ENCODE results near the gene ADAM22. TPM values are rescaled to one million over a fixed set of nuclear protein-coding genes. Genes with fewer than 3 reads are reported as not detected.

Gene ADAM22
- polyA plus RNA-seq, 2 of the 4 experiments (the other 2 are of a cell fraction), result 0.53 to 0.59 TPM

DNA sequence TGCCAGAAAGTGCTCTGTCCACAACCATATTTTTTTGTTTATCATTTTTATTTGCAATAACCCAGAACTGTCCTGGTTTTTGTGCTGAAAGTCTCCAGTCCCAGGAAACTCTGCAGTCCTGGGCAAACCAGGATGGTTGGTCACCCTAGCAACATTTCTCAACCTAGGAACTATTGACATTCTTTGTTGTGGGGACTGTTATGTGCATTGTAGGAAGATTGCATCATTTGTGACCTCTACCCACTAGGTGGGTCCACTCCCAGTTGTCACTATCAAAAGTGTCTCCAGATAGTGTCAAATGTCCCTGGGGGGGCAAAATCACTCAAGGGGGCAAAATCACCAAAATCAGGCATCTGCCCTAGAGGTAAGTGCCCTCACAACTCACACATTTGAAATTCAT is 299.8 kb downstream of the ADAM22 start:
- peak; percentile 46 to 71; a peak in 3 of 6 replicates for ATAC-seq
- Histone ChIP-seq H3K4me1 (peaks cover 8% of the 10 kb centered on the region; the same call in 1 of the 3 replicates), H3K4me2 (no peak overlapping the region), H3K9me3 (peaks cover 4% of the 10 kb centered on the region; the same call in 1 of the 3 replicates), H3K4me3 (no peak overlapping the region), H3K27ac (0 out of 6 replicates have a peak overlapping the region, but pooled peaks of 1 of the 2 experiments have one; percentile 32)
- ChIA-PET CTCF (no interaction called here), POLR2A (interaction anchor here (0.6 kb wide), 1 partner anchor 13 kb away, joined by 3 read pairs; no protein-coding TSS in a partner anchor)
- no peak for FAIRE-seq
- TF ChIP-seq CEBPB (IDR thresholded peaks at IDR 0.05) (peak in 1 of 2 experiments; percentile 35; a peak in 1 of 4 replicates), FOXS1 (CRISPR knock-in tag; IDR thresholded peaks at IDR 0.05) (no peak)
- DNase-seq (ENCODE audit: low read depth in 1 of 2, low spot score in 1 of 2), result peak in 1 of 2 experiments; percentile 20

- no peak overlapping the region for H3K4me3 ChIP-seq
- no peak overlapping the region for H3K4me2 ChIP-seq
- DNase-seq (ENCODE audit: low read depth in 1 of 2, low spot score in 1 of 2) (no peak), FAIRE-seq (no peak), ATAC-seq (no peak)
- 81% methylated on average over 1 of the region's 1 CpG for WGBS (ENCODE audit: missing lambda C conversion rate)
- TF ChIP-seq NFE2L2 (conservative IDR thresholded peaks at IDR 0.05; ENCODE audit: low read length), result no peak
- no peak for TF ChIP-seq PHF8 (IDR thresholded peaks at IDR 0.05; ENCODE audit: borderline replicate concordance, low read depth)
- no peak for TF ChIP-seq KDM1A (IDR thresholded peaks at IDR 0.05; ENCODE audit: low read depth)
- no peak for TF ChIP-seq ZSCAN20 (CRISPR knock-in tag; IDR thresholded peaks at IDR 0.05)
- TF ChIP-seq MAFK (IDR thresholded peaks at IDR 0.05; ENCODE audit: partially characterized antibody), result peak; percentile 51
- TF ChIP-seq FOXS1 (CRISPR knock-in tag; IDR thresholded peaks at IDR 0.05), result no peak
- no peaks in the 10 kb centered on the region for H3K9me3 ChIP-seq
- ChIA-PET POLR2A (no interaction called here), CTCF (interaction anchor here (1.0 kb wide), 1 partner anchor 16 kb away, joined by 3 read pairs; no protein-coding TSS in a partner anchor)
- H3K27ac ChIP-seq, result no peak overlapping the region
- no peaks in the 10 kb centered on the region for H3K4me1 ChIP-seq
Observed at GRCh38 chr7:88239852-88240251, 305.8 kb downstream of the ADAM22 start.

GRCh38 chr7:88243345-88243909 is 309.4 kb downstream of the ADAM22 start:
- TF ChIP-seq SMC3 (IDR thresholded peaks at IDR 0.05), result peak; percentile 77
- no peak for TF ChIP-seq EHF (CRISPR knock-in tag; IDR thresholded peaks at IDR 0.05)
- peak; percentile 90 to 92 for TF ChIP-seq RAD21 (conservative IDR thresholded peaks at IDR 0.05 in 1 of 2, IDR thresholded peaks at IDR 0.05 in 1 of 2)
- TF ChIP-seq, protein P1, sequence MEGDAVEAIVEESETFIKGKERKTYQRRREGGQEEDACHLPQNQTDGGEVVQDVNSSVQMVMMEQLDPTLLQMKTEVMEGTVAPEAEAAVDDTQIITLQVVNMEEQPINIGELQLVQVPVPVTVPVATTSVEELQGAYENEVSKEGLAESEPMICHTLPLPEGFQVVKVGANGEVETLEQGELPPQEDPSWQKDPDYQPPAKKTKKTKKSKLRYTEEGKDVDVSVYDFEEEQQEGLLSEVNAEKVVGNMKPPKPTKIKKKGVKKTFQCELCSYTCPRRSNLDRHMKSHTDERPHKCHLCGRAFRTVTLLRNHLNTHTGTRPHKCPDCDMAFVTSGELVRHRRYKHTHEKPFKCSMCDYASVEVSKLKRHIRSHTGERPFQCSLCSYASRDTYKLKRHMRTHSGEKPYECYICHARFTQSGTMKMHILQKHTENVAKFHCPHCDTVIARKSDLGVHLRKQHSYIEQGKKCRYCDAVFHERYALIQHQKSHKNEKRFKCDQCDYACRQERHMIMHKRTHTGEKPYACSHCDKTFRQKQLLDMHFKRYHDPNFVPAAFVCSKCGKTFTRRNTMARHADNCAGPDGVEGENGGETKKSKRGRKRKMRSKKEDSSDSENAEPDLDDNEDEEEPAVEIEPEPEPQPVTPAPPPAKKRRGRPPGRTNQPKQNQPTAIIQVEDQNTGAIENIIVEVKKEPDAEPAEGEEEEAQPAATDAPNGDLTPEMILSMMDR (IDR thresholded peaks at IDR 0.05), result peak; percentile 91
- H3K4me2 ChIP-seq, result no peak overlapping the region
- CTCF ChIA-PET, result interaction anchor here (0.6 to 2.9 kb wide), 20 partner anchors 10 to 1906 kb away, joined by 3 to 18 read pairs (median 4); partner anchors contain the start of gene SRI
- WGBS (ENCODE audit: missing lambda C conversion rate), result 5% methylated on average over 2 of the region's 2 CpGs
- H3K4me3 ChIP-seq, result no peak overlapping the region
- no peaks in the 10 kb centered on the region for H3K4me1 ChIP-seq
- ATAC-seq (peak; percentile 89 to 90), FAIRE-seq (peak; percentile 98), DNase-seq (ENCODE audit: low read depth in 1 of 2, low spot score in 1 of 2) (peak; percentile 25 to 56)
- POLR2A ChIA-PET, result no interaction called here
- no peaks in the 10 kb centered on the region for H3K9me3 ChIP-seq
- H3K27ac ChIP-seq, result no peak overlapping the region

DNA sequence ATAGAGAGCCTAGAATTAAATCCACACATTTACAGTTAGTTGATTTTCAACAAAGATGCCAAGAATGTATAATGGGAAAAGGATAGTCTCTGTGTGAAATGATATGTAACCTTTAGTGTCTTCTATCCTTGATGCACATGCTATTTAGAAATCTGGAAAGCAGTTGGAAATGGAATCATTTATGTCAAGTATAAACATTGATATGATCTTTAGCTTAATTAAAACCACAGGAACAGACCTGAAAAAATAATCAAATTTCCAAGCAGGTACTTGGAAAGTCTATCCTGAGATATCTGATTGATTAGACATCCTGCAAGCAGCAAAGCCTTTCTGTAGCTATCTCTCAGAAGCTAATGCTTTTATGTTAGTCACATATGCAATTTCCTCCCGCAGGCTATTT is 310.2 kb downstream of the ADAM22 start:
- FAIRE-seq (no peak), DNase-seq (ENCODE audit: low read depth in 1 of 2, low spot score in 1 of 2) (no peak), ATAC-seq (no peak)
- POLR2A ChIA-PET, result no interaction called here
- Histone ChIP-seq H3K9me3 (no peaks in the 10 kb centered on the region), H3K4me3 (no peak overlapping the region), H3K4me2 (no peak overlapping the region), H3K4me1 (no peaks in the 10 kb centered on the region), H3K27ac (no peak overlapping the region)
- WGBS (ENCODE audit: missing lambda C conversion rate), result 50% methylated on average over 1 of the region's 1 CpG
- TF ChIP-seq TP53 (CRISPR knock-in tag; IDR thresholded peaks at IDR 0.05) (no peak), JUN (IDR thresholded peaks at IDR 0.05) (no peak), MYC (IDR thresholded peaks at IDR 0.05; ENCODE audit: borderline replicate concordance, low read length) (no peak), ESRRA (IDR thresholded peaks at IDR 0.05; ENCODE audit: borderline replicate concordance, low read length) (no peak), HOXB5 (CRISPR knock-in tag; IDR thresholded peaks at IDR 0.05) (no peak), RNF2 (IDR thresholded peaks at IDR 0.05; ENCODE audit: borderline replicate concordance, low read depth) (no peak), EHF (CRISPR knock-in tag; IDR thresholded peaks at IDR 0.05) (no peak), MAZ (IDR thresholded peaks at IDR 0.05; ENCODE audit: borderline replicate concordance, low read depth, low read length) (no peak), ZSCAN20 (CRISPR knock-in tag; IDR thresholded peaks at IDR 0.05) (no peak), CBX2 (IDR thresholded peaks at IDR 0.05; ENCODE audit: borderline replicate concordance, low read depth) (no peak), USF2 (IDR thresholded peaks at IDR 0.05) (no peak), FOXS1 (CRISPR knock-in tag; IDR thresholded peaks at IDR 0.05) (no peak), HOXA7 (CRISPR knock-in tag; IDR thresholded peaks at IDR 0.05) (no peak), CEBPB (IDR thresholded peaks at IDR 0.05) (no peak), PBX3 (IDR thresholded peaks at IDR 0.05) (no peak), FOSL2 (IDR thresholded peaks at IDR 0.05) (no peak), FOSL2 (CRISPR knock-in tag; IDR thresholded peaks at IDR 0.05) (no peak), GATA3 (IDR thresholded peaks at IDR 0.05; ENCODE audit: borderline replicate concordance) (no peak), ZFP36 (IDR thresholded peaks at IDR 0.05; ENCODE audit: borderline replicate concordance, partially characterized antibody) (no peak), NFE2L2 (conservative IDR thresholded peaks at IDR 0.05; ENCODE audit: low read length) (no peak)
- CTCF ChIA-PET, result interaction anchor here (1.1 to 2.9 kb wide), 4 partner anchors 10 to 591 kb away, joined by 3 to 18 read pairs (median 10); no protein-coding TSS in a partner anchor

All from A549 (cell line).